Measurements from ENCODE around the gene USP12. TPM values are rescaled to one million over a fixed set of nuclear protein-coding genes. Genes with fewer than 3 reads are reported as not detected.

USP12 gene
- total RNA-seq, 2 donors from 2014 or later: 22.6 to 40.5 TPM

- ATAC-seq (ENCODE audit: insufficient number of reproducible peaks, low FRiP score, low read depth) (no peak), DNase-seq (ENCODE audit: low spot score) (no peak)
- Histone ChIP-seq H3K4me1 (ENCODE audit: control insufficient read depth in 1 of 2, low read depth in 2 of 2) (peaks cover 5 to 9% of the 10 kb centered on the region in 2 donors), H3K27ac (no peak overlapping the region), H3K36me3 (peaks cover 8% of the 10 kb centered on the region), H3K27me3 (replicated peaks; ENCODE audit: insufficient read depth) (no peaks in the 10 kb centered on the region), H3K9me3 (peaks cover 2% of the 10 kb centered on the region), H3K4me3 (no peak overlapping the region)
- no peak for TF ChIP-seq CTCF (IDR thresholded peaks at IDR 0.05)
Measured at GRCh38 chr13:27064252-27064995, 107.2 kb downstream of the USP12 start.

GRCh38 chr13:27057817-27058216, 113.8 kb downstream of the USP12 start:
- Histone ChIP-seq H3K36me3 (no peaks in the 10 kb centered on the region), H3K27me3 (replicated peaks; ENCODE audit: insufficient read depth) (no peaks in the 10 kb centered on the region), H3K27ac (no peak overlapping the region), H3K4me1 (ENCODE audit: control insufficient read depth in 1 of 2, low read depth in 2 of 2) (no peaks in the 10 kb centered on the region), H3K9me3 (no peaks in the 10 kb centered on the region), H3K4me3 (no peak overlapping the region)
- no peak for TF ChIP-seq CTCF (IDR thresholded peaks at IDR 0.05)
- DNase-seq (ENCODE audit: low spot score) (no peak), ATAC-seq (ENCODE audit: insufficient number of reproducible peaks, low FRiP score, low read depth) (no peak)

GRCh38 chr13:27055526-27055925, 116.1 kb downstream of the USP12 start:
- H3K27me3 ChIP-seq (replicated peaks; ENCODE audit: insufficient read depth): no peaks in the 10 kb centered on the region
- no peak for DNase-seq (ENCODE audit: low spot score)
- no peak for TF ChIP-seq CTCF (IDR thresholded peaks at IDR 0.05)
- no peaks in the 10 kb centered on the region for H3K4me1 ChIP-seq (ENCODE audit: control insufficient read depth in 1 of 2, low read depth in 2 of 2)
- no peak overlapping the region for H3K4me3 ChIP-seq
- ATAC-seq (ENCODE audit: insufficient number of reproducible peaks, low FRiP score, low read depth): no peak
- H3K27ac ChIP-seq: no peak overlapping the region
- H3K9me3 ChIP-seq: no peaks in the 10 kb centered on the region
- no peaks in the 10 kb centered on the region for H3K36me3 ChIP-seq

GRCh38 chr13:27054760-27055159, 116.9 kb downstream of the USP12 start:
- no peak overlapping the region for H3K27ac ChIP-seq
- no peaks in the 10 kb centered on the region for H3K9me3 ChIP-seq
- no peak overlapping the region for H3K4me3 ChIP-seq
- no peaks in the 10 kb centered on the region for H3K4me1 ChIP-seq (ENCODE audit: control insufficient read depth in 1 of 2, low read depth in 2 of 2)
- no peaks in the 10 kb centered on the region for H3K36me3 ChIP-seq
- ATAC-seq (ENCODE audit: insufficient number of reproducible peaks, low FRiP score, low read depth) (no peak), DNase-seq (ENCODE audit: low spot score) (no peak)
- H3K27me3 ChIP-seq (replicated peaks; ENCODE audit: insufficient read depth): no peaks in the 10 kb centered on the region
- TF ChIP-seq CTCF (IDR thresholded peaks at IDR 0.05): no peak

GRCh38 chr13:27053902-27054595, 117.6 kb downstream of the USP12 start:
- DNase-seq (ENCODE audit: low spot score) (no peak), ATAC-seq (ENCODE audit: insufficient number of reproducible peaks, low FRiP score, low read depth) (no peak)
- Histone ChIP-seq H3K9me3 (no peaks in the 10 kb centered on the region), H3K4me3 (no peak overlapping the region), H3K4me1 (ENCODE audit: control insufficient read depth in 1 of 2, low read depth in 2 of 2) (no peaks in the 10 kb centered on the region), H3K27ac (no peak overlapping the region), H3K27me3 (replicated peaks; ENCODE audit: insufficient read depth) (no peaks in the 10 kb centered on the region), H3K36me3 (no peaks in the 10 kb centered on the region)
- TF ChIP-seq CTCF (IDR thresholded peaks at IDR 0.05): no peak
